GM21367 (cell line): ENCODE data around the gene FARSB.
A peak's percentile ranks its signal among the peaks of the same experiment; 100 is the strongest.

Experiments
- ATAC-seq: cut with Tn5 transposase; IDR thresholded peaks from one replicate; pipeline ENCODE4 v1.9.1; 2021; ENCODE audit not compliant: unreplicated experiment

The FARSB gene

GRCh38 chr2:222668494-222669154, 12.7 kb upstream of the FARSB start:
- no peak for ATAC-seq

GRCh38 chr2:222663479-222663878, 7.6 kb upstream of the FARSB start:
- no peak for ATAC-seq

GRCh38 chr2:222656526-222657446, 894 bp upstream of the FARSB start:
- peak; percentile 6 for ATAC-seq

DNA sequence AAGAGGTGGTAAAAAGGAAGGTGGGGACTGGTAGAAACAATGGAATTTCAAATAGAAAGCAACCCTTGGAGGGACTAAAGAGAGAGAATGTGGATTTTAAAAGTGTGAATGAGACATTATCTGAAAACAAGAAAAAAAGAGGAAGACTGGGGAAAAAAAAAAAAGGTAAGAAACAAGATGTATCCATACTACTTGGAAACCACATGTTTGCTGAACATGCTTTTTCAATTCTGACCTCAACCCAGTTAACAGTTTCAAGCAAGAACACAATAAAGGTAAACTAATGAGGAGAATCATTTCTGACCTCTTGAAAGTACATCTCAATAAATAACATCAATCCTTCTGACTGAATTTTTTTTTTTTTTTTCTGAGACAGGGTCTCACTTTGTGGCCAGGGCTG, 2.6 kb downstream of the FARSB start:
- no peak for ATAC-seq

GRCh38 chr2:222652491-222653255, 3.2 kb downstream of the FARSB start:
- no peak for ATAC-seq

DNA sequence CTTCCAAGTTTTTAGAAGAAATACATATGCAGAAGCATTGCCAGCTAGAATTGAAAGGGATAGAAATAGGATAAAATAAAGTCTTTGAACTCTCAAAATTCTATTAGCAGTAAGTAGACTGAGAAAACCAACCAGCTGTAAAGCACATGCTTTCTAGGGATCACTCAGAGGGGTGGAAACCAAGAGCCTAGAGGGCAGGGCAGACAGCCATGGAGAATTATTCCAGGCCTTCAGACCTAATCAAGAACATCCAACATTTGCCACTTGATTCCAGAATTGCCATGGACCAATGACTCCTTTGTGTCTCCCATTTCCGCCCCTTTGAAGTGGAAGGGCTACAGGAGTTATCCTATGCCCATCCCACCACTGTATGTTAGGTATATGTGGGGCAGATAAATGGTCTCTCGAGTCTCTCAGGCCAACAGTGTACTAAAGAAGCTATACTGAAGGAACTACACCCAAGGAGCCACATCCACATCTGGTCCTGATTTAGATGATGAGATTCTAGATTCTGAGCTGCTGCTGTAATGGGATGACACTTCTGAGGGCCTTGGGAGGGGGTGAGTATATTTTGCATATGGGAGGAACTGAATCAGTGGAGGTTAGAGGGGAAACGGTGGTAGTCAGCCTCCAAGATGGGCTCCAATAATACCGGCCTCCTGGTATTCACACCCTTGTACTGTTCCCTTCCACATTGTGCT, 4.0 kb downstream of the FARSB start:
- ATAC-seq, result no peak

DNA sequence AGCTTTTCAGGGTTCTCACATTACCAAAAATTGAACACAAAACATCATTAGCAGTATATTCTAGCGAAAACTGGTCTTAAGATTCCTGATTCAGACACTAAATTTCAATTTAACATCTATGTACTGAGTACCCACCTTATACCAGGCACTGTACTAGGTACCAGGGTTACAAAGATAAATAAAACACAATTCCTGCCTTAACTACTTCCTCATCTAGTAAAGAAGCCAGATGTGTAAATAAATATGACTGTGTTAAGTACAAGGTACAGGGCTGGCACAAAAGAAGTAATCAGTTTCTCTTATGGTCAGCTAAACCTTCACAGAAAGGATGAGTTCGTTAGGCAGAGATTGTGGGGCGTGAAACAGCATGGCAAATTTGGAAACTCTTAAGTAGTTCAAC, 6.1 kb downstream of the FARSB start:
- ATAC-seq, result no peak

DNA sequence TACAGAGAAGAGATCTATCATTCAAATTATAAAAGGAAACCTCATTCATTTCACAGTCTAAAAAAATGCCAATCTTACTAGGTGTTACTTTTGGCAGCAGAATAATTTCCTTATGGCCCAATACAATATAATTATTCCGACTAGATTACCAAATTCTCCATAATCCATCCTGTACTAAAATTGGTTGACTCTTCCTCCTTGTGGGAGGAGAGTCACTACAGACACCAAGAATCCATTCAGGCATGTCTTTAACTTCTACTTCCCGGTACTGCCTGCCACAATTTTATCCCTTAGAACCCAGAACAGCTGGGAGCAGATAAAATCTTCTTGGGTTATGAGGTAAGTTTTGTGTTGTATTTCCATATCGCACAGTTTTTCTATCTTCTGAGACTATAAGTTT, 9.9 kb downstream of the FARSB start:
- ATAC-seq, result no peak

DNA sequence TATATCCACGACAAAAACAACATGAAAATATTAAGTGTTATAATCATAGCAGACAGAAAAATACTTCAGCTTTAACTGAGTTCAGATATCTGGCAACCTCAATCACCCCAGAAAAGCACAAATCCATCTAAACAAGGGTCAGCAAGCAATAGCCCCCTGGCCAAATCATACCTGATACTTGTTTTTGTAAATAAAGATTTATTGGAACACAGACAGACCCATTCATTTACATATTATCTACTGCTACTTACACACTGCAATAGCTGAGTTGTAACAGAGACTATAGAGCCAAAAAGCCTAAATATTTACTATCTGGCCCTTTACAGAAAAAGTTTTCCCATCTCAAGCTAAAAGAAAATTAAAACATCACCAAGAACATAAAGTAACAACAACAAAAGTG, 12.8 kb downstream of the FARSB start:
- ATAC-seq, result no peak

DNA sequence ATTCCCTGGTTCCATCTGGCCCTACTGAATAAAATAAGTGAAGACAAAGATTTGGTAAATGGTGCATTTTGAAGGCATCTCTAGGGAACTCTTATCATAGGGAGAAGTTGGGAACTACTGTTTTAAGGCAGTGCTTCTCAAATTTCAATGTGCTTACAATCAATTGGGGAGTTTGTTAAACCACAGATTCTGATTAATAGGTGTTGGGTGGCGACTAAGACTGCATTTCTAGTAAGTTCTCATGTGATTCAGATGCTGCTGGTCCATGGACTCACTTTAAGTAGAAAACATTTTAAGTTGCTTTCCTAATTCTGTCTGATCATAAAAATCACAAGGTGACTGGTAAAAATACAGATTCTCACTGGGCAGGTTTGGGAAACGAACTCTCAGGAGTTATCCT, 14.6 kb downstream of the FARSB start:
- ATAC-seq, result no peak

DNA sequence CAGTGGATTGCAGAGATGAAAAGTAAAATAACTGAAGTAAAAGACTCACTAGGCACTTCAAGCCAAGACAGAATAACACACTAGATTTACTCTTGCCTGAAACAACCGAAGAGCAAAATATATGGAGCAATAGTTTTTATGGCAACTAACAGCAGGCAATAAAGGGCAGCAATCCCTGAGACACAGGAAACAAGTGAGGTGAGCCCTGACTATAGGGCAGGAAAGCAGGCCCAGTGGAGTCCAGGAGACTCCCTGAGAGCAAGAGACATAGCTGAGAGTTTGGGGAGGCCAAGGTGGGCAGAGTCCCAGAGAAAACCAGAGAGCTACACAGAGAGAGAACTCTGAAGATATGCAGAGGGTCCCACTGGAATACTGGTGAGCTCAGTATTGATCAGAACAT, 18.8 kb downstream of the FARSB start:
- ATAC-seq, result no peak

- ATAC-seq, result no peak
Observed at GRCh38 chr2:222635295-222635694, 20.6 kb downstream of the FARSB start.

- ATAC-seq, result no peak
Observed at GRCh38 chr2:222627764-222628163, 28.1 kb downstream of the FARSB start.

- ATAC-seq, result no peak
Observed at GRCh38 chr2:222623756-222624309, 32.1 kb downstream of the FARSB start.

DNA sequence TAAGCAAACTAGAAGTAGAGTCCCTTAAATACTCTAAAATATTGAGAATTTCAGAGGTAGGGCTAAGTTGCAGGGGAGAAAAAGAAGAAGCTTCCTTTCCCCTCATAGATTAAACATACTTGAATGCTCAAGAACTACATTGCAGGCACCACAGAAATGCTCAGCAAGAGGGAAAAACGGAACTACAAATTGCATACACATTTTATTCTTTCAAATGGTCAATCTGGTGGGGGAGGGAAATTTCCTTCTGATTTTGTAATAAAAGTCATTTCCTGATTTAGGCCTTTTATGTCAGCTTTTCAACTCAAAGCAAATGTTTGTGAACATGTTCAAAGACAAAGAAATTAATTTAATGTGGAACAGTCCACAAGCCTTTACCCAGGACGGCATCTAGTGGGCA, 33.0 kb downstream of the FARSB start:
- ATAC-seq, result no peak

DNA sequence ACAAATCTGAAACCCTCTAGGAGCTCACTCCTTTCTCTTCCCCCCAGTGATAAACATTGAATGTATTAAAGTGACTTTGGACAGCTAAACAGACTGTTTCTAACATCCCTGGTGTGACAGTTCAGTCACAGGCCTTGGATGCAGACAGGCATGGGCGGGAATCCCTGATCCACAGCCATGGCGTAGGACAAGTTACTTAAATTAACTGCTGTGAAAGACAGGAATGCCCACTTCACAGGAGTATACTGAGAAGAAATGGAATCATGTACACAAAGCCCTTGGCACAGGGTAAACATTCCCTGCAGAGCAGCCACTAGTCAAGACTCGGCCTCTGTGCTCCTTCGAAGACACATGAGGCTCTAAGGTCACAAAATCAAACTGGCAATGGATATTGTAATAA, 34.0 kb downstream of the FARSB start:
- no peak for ATAC-seq

- ATAC-seq, result no peak
Observed at GRCh38 chr2:222615320-222615719, 40.6 kb downstream of the FARSB start.

- peak; percentile 93 for ATAC-seq
Observed at GRCh38 chr2:222613715-222614331, 42.1 kb downstream of the FARSB start.

DNA sequence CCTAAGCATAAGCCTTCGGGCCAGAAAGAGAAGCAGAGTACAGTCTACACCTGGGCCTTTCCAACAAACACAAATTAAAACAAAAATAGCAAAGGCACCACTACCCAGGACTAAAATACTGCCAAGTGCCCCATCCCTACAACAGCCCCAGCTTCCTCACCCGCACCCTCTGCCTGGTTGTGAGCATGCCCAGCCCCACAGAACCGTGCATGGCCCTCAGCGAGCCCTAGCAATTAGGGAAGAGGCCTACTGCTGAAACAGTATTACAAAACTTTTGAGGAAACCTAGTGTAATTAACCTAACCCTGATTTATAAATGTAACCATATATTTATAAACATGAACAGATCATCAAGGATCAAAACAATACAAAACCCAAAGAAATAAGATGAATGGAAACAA, 44.2 kb downstream of the FARSB start:
- ATAC-seq, result no peak

- ATAC-seq, result no peak
Observed at GRCh38 chr2:222610746-222611145, 45.1 kb downstream of the FARSB start.
